GM19193 (cell line): ENCODE measurements around the gene CHRNA1.

Source experiments
- POLR2A ChIP-seq: IDR thresholded peaks from 4 replicates; pipeline ENCODE4 v1.6.1; 2011; ENCODE audit not compliant: insufficient read depth, insufficient read length; ENCODE audit errors: extremely low read depth

The CHRNA1 gene

GRCh38 chr2:174764280-174765255, at the start of gene CHRNA1:
TSS of gene CHRNA1 (minus strand) at chr2:174764472. CDS start at chr2:174764394, 78 bp downstream.
- no peak for TF ChIP-seq POLR2A

- no peak for TF ChIP-seq POLR2A
Measured at GRCh38 chr2:174812037-174812436, 47.8 kb upstream of the CHRNA1 start.

GRCh38 chr2:174807931-174808330, 43.7 kb upstream of the CHRNA1 start:
- TF ChIP-seq POLR2A = no peak

DNA sequence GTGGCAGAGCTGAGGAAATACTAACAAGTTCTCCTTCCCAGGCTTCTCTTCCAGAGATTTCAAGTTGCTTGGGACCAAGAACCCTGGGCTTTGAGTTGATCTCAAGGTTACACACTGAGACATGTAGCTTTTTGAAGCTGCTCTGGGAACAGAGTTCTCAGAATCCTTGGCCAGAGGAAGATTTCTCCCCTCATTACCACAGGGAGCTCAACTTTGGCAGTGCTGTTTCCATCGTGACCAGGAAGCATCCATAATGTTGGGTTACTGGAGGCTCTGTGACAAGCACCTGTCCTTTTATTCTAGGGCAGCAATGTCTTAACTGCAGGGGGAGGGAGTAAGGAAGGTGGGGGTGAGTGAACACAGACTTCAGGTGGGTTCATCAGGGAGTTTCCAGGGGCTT, 41.5 kb upstream of the CHRNA1 start:
- no peak for TF ChIP-seq POLR2A

DNA sequence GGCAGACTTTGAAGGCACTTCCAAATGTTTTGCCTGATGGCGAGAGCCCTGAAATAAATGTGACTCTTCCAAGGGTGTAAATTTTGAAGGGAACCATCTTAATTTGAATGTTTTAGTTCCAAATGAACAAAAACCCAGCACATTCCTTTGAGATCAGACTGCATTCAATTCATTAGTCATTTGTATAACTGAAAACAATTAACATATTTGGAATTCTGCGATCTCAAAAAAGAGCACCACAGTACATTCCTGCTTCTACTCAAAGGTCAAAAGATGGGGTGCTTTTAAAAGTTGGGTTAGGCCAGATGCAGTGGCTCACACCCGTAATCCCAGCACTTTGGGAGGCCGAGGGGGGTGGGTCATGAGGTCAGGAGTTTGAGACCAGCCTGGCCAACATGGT, 38.2 kb upstream of the CHRNA1 start:
- no peak for TF ChIP-seq POLR2A

- TF ChIP-seq POLR2A = no peak
Measured at GRCh38 chr2:174800436-174801205, 36.3 kb upstream of the CHRNA1 start.

GRCh38 chr2:174798801-174799200, 34.5 kb upstream of the CHRNA1 start:
- TF ChIP-seq POLR2A = no peak

- TF ChIP-seq POLR2A = no peak
Measured at GRCh38 chr2:174797781-174798276, 33.6 kb upstream of the CHRNA1 start.

DNA sequence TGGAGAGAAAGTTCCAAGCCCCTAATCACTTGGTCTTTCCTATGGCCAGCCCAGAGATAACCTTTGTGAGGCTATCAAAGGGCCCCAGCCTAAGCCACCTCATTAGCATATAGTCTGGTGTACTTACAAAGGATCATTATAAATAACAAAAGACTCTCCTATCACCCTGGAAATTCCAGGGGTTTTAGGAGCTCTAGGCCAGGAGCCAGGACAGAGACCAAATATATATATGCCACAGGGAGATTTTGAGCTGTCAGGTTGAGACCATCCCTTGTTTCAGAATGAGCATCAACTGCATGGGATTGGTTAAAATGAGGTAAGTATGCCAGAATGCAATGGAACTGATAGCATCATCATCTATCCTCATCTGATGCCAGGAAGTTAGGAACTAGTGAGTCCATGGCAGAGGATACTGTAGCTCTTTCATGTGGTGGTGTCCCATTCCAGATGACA, 32.1 kb upstream of the CHRNA1 start:
- TF ChIP-seq POLR2A = no peak

DNA sequence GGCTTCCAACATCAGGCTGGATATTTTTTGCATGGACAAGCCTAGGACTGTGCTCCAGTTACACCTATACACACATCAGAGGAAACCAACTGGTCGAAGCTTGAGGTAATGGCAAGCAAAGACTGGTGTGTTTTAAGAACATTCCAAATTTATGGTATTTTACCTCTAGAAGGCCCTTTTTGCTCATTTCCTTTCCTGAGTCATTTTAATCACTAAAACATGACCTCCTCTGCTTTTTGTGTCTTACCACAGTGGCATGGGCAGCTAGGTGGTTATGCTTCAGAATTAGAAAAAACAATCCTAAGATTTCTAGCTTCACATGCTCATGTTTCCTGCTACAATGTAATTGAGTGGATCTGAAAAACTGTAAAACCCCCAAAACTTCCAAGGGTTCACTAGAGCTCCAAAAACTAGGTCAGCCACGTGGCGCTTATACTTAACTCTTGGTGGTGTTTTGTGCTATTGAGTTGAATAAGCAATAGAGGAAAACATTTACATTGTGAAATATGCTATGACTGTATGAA, 30.6 kb upstream of the CHRNA1 start:
- TF ChIP-seq POLR2A = no peak

DNA sequence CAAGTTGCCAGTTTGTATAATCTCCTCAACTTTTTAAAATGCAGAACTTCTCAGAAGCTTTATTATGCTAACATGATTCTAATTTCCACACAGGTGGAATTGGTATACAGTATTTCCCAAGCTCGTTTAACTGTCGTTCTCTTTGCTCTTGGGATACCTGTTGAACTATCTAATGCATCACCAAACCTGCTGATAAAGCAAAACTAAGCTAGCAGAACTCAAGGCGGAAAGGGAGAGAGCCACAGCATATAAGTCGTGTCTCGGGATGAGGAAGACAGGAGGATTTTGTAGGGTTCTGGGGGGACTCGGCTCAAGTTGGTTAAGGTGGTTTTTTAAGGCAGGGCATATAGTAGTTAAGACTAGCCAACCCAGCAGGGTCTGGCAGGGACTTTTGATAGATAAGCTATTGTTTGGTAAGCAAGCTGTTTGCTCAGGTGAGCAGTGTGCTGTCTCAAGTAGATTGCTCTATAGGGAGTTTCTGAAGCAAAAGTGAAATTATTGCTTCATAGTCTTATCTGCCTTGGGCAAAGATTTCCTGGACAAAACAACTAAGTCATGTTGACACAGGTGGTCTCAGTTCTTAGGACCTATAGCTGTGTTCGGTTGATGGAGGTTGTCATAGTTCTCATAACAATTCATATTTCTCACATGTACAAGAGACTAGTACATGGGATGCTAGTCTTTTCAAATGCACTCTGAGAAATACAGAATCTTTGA, 28.2 kb upstream of the CHRNA1 start:
- no peak for TF ChIP-seq POLR2A

DNA sequence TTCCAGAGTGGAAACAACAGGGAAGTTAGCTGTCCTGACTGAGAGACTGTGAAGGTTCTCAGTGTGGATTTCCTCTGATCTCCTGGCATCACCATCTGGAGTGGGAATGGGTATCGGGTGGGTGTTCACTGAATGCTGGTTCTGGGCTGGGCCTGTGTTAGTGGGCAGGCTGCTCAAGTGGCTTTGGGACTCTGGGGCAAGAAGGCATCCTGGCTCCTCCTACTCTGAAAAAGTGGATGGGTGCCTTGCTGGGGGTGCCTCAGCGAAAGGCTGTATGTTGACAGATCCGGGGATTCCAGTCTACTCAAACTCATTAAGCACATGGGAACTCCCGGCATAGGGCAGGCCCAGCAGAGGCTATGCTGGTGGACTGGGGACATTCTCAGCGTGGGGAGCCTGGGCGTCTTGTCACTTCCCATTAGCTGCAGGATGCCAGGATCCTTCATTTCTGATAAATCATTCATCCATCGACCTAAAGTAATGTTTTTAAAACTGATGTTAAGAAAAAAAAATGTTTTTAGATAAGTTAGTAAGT, 27.5 kb upstream of the CHRNA1 start:
- no peak for TF ChIP-seq POLR2A

DNA sequence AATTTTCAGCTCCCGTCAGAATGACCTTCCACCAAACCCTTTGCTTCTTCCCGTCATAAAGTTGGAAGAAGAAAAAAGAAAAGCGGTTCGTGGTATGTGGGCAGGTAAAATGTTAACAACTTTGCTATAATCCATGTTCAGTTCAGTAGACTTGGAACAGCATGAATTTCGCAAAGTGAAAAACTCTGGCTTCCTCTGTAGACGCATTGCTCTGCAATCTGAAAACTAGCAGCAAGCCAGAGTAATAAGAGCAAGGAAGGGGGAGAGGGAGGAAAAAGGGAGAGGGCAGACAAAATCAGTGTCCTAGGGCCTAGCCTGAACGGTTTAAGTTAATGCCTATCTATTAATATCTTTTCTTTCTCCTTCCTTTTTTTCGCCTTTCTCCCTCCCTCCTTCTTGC, 26.7 kb upstream of the CHRNA1 start:
- no peak for TF ChIP-seq POLR2A

DNA sequence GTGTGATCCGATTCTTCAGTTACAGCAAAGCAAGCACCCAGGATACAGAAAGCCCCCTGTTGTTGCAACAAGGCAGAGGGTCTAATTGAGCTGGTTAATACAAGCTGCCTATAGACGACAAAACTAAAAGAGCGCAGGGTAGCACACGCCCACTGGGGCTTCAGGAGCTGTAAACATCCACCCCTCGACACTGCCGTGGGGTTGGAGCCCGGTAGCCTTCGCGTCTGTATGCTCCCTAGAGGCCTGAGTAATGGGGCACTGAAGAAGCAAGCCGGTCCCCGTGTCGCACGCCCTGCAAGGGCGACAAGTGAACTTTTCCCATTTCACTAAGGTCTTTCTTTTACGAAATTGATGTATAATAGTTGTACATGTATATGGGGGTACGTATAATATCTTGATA, 24.7 kb upstream of the CHRNA1 start:
- no peak for TF ChIP-seq POLR2A
